Keratinocyte (primary cell): ENCODE measurements around the gene TBX6.

Experiments used
- EZH2 ChIP-seq: IDR thresholded peaks from one replicate; pipeline ENCODE4 v1.6.1; 2012; ENCODE audit warnings: inconsistent platforms, mild to moderate bottlenecking, low read length, moderate library complexity
- TF ChIP-seq, protein P1 (sequence below), 3 experiments: IDR thresholded peaks in 1 of 3; conservative IDR thresholded peaks in 1 of 3; optimal IDR thresholded peaks in 1 of 3; 2 replicates in 2 of 3; 3 replicates in 1 of 3; pipeline versions ENCODE3 to v1.5.1; 2011; ENCODE audit warnings: low read length in 3 of 3, mild to moderate bottlenecking in 3 of 3, moderate library complexity in 2 of 3, control low read depth in 1 of 3, inconsistent platforms in 1 of 3; ENCODE audit not compliant: insufficient read depth in 2 of 3; ENCODE audit errors: extremely low read depth in 1 of 3

DNA sequence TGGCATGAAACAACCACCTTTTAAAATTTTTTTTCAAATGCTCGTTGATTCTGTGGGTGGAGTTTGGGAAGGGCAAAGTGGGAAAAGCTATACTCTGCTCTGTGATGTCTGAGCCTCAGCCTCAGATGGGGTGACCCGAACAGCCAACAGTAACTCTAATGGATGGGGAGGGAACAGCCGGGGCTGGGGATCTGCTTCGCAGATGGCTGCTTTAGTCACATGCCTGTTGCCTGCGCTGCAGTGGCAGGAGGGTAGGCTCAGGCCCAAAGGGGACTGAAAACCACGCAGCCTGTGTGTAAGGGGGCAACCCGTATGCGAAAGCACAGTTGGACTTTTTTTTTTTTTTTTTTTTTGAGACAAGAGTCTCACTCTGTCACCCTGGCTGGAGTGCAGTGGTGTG, 46.2 kb upstream of the TBX6 start:
- TF ChIP-seq, protein P1, sequence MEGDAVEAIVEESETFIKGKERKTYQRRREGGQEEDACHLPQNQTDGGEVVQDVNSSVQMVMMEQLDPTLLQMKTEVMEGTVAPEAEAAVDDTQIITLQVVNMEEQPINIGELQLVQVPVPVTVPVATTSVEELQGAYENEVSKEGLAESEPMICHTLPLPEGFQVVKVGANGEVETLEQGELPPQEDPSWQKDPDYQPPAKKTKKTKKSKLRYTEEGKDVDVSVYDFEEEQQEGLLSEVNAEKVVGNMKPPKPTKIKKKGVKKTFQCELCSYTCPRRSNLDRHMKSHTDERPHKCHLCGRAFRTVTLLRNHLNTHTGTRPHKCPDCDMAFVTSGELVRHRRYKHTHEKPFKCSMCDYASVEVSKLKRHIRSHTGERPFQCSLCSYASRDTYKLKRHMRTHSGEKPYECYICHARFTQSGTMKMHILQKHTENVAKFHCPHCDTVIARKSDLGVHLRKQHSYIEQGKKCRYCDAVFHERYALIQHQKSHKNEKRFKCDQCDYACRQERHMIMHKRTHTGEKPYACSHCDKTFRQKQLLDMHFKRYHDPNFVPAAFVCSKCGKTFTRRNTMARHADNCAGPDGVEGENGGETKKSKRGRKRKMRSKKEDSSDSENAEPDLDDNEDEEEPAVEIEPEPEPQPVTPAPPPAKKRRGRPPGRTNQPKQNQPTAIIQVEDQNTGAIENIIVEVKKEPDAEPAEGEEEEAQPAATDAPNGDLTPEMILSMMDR (optimal IDR thresholded peaks at IDR 0.05 in 1 of 3, IDR thresholded peaks at IDR 0.05 in 1 of 3, conservative IDR thresholded peaks at IDR 0.05 in 1 of 3; ENCODE audit: extremely low read depth in 1 of 3, insufficient read depth in 2 of 3, low read length in 3 of 3), result no peak
- no peak for TF ChIP-seq EZH2
